Astrocyte (in vitro differentiated cells and primary cell): ENCODE data around the gene NSUN6.

ENCODE experiments used
- CTCF ChIP-seq: IDR thresholded peaks from 2 replicates; pipeline ENCODE4 v1.5.1; 2011; ENCODE audit warnings: low read depth, mild to moderate bottlenecking, inconsistent platforms, low read length, moderate library complexity; ENCODE audit not compliant: insufficient read depth
- EZH2 ChIP-seq: IDR thresholded peaks from 2 replicates; pipeline ENCODE4 v1.6.1; 2012; ENCODE audit warnings: mild to moderate bottlenecking, low read length, inconsistent platforms; ENCODE audit not compliant: insufficient read depth

- TF ChIP-seq EZH2: no peak
- no peak for TF ChIP-seq CTCF
Observed at GRCh38 chr10:18610517-18610916, 40.9 kb downstream of the NSUN6 start.
